GM19395 (cell line): ENCODE measurements around the gene OPRM1.
"Not testable (repeated sequence)": the region's sequence is repeated elsewhere in the genome, so short reads cannot be mapped to it uniquely, and the experiment has no call there.

ENCODE experiments used
- ATAC-seq: cut with Tn5 transposase; IDR thresholded peaks from one replicate; pipeline ENCODE4 v1.9.1; 2021; ENCODE audit warnings: mild to moderate bottlenecking, moderate library complexity; ENCODE audit not compliant: unreplicated experiment

Gene OPRM1

GRCh38 chr6:154039231-154039842, at the start of gene OPRM1:
Gene OPRM1, plus strand, starts transcription at chr6:154039240. Its CDS starts 305 bp downstream, at chr6:154039545.
- no peak for ATAC-seq

DNA sequence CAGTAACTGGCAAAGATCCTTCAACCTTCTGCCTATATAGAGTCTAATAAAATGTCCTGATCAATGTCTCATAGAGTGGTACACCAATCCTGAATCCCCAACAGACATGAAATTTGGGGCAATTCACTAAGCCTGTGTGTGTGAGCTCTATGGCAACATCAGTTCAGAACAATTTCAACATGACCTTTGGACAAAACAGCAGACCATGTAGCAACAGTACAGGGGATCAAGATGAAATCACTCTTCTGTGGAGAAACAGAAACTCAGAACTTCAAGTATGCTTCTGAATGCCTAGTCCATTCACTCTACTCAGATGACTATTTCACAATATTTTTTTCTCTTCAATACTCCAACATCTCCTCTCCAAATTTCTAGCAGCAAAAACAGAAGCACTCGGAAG, 49.1 kb upstream of the OPRM1 start:
- ATAC-seq, result no peak

GRCh38 chr6:153994004-153994403, 45.0 kb upstream of the OPRM1 start:
- no peak for ATAC-seq

GRCh38 chr6:153994811-153995210, 44.2 kb upstream of the OPRM1 start:
- ATAC-seq, result no peak

DNA sequence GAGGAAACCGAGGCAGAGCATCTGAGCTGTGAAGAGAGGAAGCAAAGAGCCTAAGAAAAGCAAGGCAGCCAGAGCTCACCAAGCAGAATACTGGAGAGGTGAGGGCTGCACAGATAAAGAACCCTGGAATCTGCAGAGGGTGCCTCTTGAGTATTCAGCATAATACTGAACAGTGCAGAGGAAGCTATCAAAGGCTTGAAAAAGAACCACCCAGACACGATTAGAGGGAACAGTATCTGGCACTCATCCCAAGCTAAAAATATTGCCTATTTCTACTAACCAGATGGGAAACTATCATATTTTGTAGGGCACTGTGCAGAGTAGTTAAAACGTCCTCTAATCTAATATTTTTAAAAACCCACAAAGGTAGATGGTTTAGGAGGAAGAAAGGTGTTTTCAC, 41.8 kb upstream of the OPRM1 start:
- no peak for ATAC-seq

GRCh38 chr6:154001494-154002285, 37.4 kb upstream of the OPRM1 start:
- no peak for ATAC-seq

DNA sequence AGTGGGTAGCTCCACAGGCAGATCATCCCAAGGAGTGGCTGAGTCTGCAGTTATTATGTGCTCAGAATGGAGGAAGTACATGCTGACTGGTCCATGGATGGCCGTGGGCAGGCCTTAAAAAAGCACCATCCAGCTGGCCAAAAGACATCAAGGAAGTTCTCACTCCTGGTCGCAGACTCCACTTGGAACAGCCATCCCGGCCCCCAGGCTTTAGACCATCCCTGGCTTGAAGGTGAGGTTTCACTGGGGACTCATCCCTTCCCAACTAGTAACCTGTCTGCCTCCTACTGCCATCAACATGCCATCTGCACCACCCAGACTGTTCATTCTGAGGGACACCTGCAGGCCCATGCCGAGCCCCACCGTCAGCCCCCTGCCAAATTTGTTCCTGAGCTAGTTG, 36.1 kb upstream of the OPRM1 start:
- ATAC-seq, result no peak

DNA sequence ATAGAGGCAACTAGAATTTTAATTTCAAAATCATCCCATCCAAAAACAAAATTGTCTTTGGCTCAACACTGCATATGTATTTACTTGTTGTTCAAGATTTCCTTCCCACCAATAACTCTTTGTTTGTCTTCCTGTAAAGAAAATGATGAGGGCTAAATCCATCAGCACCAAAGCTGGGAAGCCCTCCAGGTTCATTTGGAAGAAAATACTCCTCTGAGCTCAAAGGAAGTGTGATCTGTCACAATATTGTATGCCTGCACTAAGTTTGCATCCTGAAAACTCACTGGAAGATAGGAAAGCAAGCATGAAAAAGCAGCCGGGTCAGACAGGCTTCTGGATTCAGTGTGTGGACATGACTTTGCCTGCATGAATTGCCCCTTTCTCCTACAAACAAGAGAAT, 28.7 kb upstream of the OPRM1 start:
- ATAC-seq, result no peak

DNA sequence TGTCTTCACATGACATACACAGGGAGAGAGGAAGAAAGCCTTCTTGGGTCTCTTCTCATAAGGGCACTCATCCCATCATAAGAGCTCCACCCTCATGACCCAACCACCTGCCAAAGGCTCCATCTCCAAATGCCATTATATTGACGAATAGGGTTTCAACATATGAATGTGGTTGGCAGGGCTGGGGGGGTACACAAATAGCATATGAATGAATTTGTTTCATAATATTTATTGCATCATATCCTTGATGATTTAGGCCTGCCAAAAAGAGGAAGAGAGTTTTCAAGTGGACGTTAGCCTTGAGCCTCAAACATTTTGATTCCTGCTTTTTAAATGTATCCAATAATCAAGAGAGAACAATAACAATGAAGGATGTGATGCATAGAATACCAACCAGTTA, 26.2 kb upstream of the OPRM1 start:
- no peak for ATAC-seq

DNA sequence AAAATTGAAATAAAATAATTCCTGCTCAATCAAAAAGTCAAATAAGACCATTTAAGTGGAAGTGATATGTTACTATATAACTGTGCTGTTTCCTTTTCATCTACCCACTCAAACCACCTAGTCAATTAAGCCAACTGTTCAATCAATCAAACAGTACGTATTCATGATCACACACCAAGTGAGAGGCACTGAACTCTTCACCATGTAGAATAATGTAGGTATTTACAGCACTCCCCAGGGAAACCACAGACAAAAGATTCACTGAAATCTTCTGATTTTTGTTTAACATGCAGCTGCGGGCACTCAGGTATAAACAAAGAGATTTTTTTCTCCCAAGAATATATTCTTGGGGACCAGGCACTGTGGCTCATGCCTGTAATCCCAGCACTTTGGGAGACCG, 21.3 kb upstream of the OPRM1 start:
- no peak for ATAC-seq

DNA sequence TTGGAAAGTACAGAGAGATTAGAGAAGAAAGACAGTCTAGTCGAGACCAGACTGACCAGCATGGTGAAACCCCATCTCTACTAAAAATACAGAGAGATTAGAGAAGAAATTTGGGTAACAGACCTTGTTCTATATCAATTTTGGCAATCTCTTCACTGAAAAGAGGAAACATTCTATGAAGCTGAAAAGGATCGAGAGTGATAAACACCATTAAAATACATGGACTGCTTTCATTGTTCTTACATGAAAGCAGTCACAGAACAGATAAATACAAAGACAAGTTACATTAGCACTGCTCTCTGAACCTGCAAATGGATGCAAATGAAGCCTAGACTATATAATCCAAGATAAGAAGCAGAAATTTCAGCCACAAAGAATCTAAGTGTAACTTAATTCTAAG, 8.4 kb upstream of the OPRM1 start:
- ATAC-seq, result no peak

DNA sequence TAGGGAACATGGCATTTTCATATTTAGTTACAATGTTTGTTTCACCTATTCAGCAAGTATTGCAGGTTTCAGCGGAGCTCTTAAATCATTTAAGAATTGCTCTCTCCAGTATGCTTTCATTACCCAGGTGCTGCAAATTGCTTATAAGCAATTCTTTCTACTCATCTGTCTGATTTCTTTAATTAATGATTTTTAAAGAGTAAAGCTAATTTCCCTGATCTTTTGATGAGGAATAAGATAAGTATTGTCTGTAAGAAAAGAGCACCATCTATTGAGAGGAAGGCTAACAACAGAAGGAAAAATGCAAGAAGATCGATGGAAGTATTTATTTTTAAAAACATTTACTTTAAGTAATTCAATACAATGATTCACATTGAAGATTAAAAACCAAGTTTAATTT, 2.0 kb downstream of the OPRM1 start:
- ATAC-seq, result no peak

DNA sequence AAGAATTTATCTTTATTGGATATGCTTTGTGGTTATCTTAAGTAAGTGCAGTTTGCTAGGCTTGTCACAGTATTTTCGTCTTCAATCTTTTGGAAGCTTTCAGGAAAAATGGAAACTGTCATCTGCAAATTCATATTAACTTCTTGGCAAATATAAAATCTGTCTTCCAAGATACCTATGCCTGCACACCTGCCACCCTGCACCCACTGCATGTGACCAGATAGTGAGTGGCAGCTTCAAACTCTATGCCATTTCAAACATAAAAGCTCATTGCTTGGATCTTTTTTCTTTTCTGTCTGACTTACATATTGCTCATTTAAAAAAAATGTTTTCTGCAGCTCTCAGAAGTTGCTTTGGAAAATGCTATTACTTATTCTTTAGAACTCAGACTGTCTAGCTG, 14.1 kb downstream of the OPRM1 start:
- no peak for ATAC-seq

GRCh38 chr6:154056536-154056935, 17.5 kb downstream of the OPRM1 start:
- no peak for ATAC-seq

- no peak for ATAC-seq
These were observed 18.1 kb downstream of the OPRM1 start for GRCh38 chr6:154057098-154057497.

DNA sequence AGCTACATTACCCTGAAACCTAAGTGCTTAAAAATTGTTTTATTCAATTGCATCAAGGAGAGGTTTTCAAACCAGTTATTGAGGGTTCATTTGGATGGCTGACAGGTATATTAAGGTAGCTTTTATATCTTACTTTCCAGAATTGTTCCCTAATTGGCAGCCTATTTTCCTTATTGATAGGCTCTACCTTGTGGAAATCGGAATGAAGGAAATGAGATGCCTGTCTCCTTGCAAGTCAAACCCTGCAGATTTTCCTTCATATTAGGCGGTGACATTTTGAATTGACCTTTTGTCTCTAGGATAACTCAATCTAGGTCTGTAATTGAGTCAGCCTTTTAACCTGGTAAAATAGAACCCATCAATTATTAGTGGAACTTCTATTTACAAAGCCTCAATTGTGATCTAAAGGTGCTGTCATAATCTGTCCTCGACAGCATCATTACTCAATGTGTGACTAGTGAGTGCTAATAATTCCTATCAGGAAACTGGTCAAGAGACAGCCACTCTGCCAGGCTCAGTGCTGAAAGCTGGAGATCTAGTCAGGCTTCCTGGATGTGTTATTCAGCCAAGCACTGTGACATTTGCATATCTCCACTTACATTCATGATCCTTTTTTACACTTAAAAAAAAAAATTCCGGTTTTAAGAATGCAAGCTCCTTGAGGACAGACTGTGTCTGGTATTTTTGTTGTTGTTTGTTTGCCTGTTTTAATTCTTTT, 20.1 kb downstream of the OPRM1 start:
- no peak for ATAC-seq

- ATAC-seq, result no peak
These were observed 21.0 kb downstream of the OPRM1 start for GRCh38 chr6:154060076-154060475.

DNA sequence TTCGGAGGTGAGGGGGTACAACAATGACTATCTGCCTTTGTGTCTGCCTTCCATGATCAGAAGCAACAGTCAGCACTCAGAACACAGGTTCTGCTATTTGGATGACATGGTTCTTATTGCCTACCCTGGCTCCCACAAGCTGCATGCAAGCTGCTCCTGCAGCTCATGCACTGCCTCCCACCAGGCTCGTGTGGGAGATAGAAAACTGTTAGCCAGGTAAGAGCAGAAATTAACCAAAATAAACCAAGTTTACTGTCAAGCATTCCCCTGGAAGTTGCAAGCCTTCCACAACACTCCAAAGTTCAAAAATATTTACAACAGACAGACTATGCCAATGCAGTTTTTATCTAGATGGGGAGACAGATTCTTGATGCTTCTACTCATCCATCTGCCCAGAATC, 31.0 kb downstream of the OPRM1 start:
- ATAC-seq, result no peak

DNA sequence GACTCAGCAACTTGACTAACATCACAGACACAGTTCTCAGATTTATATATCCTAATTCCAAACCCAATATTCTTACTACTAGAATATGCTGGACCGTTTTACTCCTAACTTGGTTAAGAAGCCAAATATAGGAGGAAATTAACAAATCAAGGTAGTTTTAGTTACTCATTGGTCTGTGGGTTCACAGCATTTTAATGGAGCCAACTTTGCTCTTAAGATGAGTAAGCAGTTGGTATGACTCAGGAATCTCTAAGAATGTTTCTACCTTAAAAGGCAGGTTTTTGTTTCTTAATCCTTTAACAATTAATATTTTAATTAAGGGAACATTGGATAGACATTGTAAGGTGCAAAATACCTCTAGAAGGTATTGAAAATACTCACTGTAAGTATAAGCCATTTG, 31.6 kb downstream of the OPRM1 start:
- ATAC-seq, result no peak

- no peak for ATAC-seq
These were observed 32.2 kb downstream of the OPRM1 start for GRCh38 chr6:154071236-154071635.

DNA sequence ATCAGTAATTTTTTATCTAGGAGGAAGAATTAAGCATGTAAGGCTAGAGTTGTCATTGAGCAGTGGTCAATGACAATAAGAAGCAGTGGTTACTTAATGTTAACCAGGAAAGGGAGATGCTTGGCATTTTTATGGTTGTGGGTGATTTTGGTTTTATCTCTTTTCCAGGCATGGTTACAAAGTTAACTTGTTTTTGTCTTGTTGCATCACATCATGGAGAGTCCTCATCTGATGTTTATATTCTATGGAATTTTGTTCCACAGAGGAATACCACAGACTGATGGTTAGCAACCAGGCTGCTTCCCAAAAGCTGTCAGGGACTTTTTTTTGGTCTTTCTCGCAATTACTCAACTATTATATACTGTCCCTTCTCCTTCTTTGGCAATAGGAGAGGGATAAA, 32.7 kb downstream of the OPRM1 start:
- no peak for ATAC-seq

DNA sequence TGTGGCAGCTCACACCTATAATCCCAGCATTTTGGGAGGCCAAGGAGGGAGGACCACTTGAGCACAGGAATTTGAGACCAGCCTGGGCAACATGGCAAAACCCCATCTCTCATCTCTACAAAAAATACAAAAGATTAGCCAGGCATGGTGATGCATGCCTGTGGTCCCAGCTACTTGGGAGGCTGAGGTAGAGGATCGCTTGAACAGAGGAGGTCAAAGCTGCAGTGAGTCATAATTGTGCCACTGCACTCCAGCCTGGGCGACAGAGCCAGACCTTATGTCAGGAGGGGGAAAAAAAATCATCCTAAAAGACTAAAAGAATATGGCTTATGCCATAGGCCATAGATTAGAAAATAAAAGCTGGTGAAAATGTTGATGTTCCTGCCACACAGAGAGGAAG, 39.6 kb downstream of the OPRM1 start:
- ATAC-seq, result not testable (repeated sequence)
